Uterus (tissue), 2 donors: ENCODE data around the gene CCDC148.

Source experiments
- POLR2A ChIP-seq, 2 donors: fragments of 450-650 bp; IDR thresholded peaks; one replicate each; pipeline ENCODE4 v1.6.1; 2016; ENCODE audit warnings: antibody characterized with exemption in 2 of 2, mild to moderate bottlenecking in 1 of 2, moderate library complexity in 1 of 2
- TF ChIP-seq, protein P1 (sequence below), 4 experiments: fragments of 200-600 bp in 2 of 4; fragments of 450-650 bp in 2 of 4; sonication (generic) in 2 of 4; IDR thresholded peaks; one replicate each; pipeline ENCODE4 v1.5.1; 2016 to 2019; ENCODE audit warnings: antibody characterized with exemption in 4 of 4, mild to moderate bottlenecking in 2 of 4, moderate library complexity in 1 of 4

DNA sequence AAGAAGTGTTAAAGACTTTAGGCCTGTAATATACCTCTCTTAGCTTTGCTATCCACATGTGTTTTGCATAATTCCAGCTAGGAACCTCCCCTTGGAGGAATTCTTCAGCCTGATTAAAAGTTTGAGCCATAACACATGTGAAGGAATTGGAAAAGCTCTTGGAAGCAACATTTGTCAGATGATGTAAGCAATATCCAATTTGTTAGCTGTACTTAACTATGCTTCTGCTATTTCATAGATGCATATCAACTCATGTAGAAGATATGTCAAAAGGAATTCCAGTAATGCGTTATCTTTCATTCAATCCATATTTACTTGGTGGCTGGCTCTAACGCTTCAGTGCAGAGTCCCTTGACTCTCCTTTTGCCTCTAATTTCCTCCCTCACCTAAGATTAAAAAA lies 46.4 kb upstream of the CCDC148 start:
- no peak for TF ChIP-seq POLR2A (IDR thresholded peaks at IDR 0.05)
- TF ChIP-seq, protein P1, sequence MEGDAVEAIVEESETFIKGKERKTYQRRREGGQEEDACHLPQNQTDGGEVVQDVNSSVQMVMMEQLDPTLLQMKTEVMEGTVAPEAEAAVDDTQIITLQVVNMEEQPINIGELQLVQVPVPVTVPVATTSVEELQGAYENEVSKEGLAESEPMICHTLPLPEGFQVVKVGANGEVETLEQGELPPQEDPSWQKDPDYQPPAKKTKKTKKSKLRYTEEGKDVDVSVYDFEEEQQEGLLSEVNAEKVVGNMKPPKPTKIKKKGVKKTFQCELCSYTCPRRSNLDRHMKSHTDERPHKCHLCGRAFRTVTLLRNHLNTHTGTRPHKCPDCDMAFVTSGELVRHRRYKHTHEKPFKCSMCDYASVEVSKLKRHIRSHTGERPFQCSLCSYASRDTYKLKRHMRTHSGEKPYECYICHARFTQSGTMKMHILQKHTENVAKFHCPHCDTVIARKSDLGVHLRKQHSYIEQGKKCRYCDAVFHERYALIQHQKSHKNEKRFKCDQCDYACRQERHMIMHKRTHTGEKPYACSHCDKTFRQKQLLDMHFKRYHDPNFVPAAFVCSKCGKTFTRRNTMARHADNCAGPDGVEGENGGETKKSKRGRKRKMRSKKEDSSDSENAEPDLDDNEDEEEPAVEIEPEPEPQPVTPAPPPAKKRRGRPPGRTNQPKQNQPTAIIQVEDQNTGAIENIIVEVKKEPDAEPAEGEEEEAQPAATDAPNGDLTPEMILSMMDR (IDR thresholded peaks at IDR 0.05) = no peak
